Panc1 (cell line): Measurements from ENCODE around the gene TMEM134. TPM values are rescaled to one million over a fixed set of nuclear protein-coding genes. Genes with fewer than 3 reads are reported as not detected.

ENCODE experiments used
- ATAC-seq: fragments of 200-7000 bp; cut with Tn5 transposase; 2 replicates; pipeline ENCODE4 v1.9.1; 2020; ENCODE audit warnings: mild to moderate bottlenecking, moderate library complexity
- BruUV-seq: library from RNA; stranded (reverse); fragments of 400-500 nt; replicated peaks from 2 replicates; lab custom pipeline; 2021; lab: Mats Ljungman, UMichigan
- CTCF ChIA-PET: fragments of 300-600 bp; sonication (Branson Sonifier 250); formaldehyde crosslinking; loops from one replicate; lab custom pipeline; 2022; ENCODE audit warnings: antibody characterized with exemption; lab: Charles Lee
- POLR2A ChIA-PET: fragments of 300-600 bp; sonication (Branson Sonifier 250); formaldehyde crosslinking; loops from one replicate; lab custom pipeline; 2022; ENCODE audit warnings: antibody characterized with exemption; lab: Charles Lee
- DNase-seq: peaks from one replicate; pipeline ENCODE4 v3.0.0-alpha.2; 2010; ENCODE audit warnings: low read depth, low spot score
- H3K27ac ChIP-seq: 2 replicates; pipeline ENCODE4 v1.5.1; 2011; ENCODE audit warnings: mild to moderate bottlenecking, low read length, inconsistent platforms
- H3K27me3 ChIP-seq: fragments of 200-500 bp; sonication (Bioruptor generic); 2 replicates; pipeline ENCODE4 v1.6.0; 2014; ENCODE audit warnings: low read length, inconsistent platforms; ENCODE audit not compliant: control insufficient read depth, insufficient read depth
- H3K36me3 ChIP-seq: fragments of 200-500 bp; sonication (Bioruptor generic); 2 replicates; pipeline ENCODE4 v1.5.1; 2014; ENCODE audit warnings: inconsistent platforms, mild to moderate bottlenecking, low read length, moderate library complexity; ENCODE audit not compliant: control insufficient read depth, insufficient read depth
- H3K4me1 ChIP-seq: 2 replicates; pipeline ENCODE4 v1.5.1; 2011; ENCODE audit warnings: inconsistent platforms, mild to moderate bottlenecking, low read length, moderate library complexity; ENCODE audit not compliant: control insufficient read depth, insufficient read depth
- H3K4me3 ChIP-seq, 2 experiments: 2 replicates each; pipeline ENCODE4 v1.5.1; 2011 to 2012; ENCODE audit warnings: low read depth in 2 of 2, low read length in 2 of 2, mild to moderate bottlenecking in 2 of 2, inconsistent platforms in 1 of 2, moderate library complexity in 1 of 2
- H3K9me3 ChIP-seq: fragments of 200-500 bp; sonication (Bioruptor generic); 2 replicates; pipeline ENCODE4 v1.5.1; 2014; ENCODE audit warnings: low read depth, mild to moderate bottlenecking, inconsistent platforms, low read length, moderate library complexity; ENCODE audit not compliant: control insufficient read depth, insufficient read depth
- POLR2AphosphoS5 ChIP-seq: IDR thresholded peaks from 2 replicates; pipeline ENCODE4 v1.6.1; 2012; ENCODE audit warnings: mild to moderate bottlenecking, low read depth, low read length, moderate library complexity
- REST ChIP-seq, 2 experiments: IDR thresholded peaks; 2 replicates each; pipeline ENCODE4 v1.6.1; 2011 to 2012; ENCODE audit warnings: low read depth in 2 of 2, control low read depth in 1 of 2, low read length in 1 of 2, mild to moderate bottlenecking in 1 of 2, moderate library complexity in 1 of 2; ENCODE audit not compliant: insufficient read depth in 1 of 2
- SIN3A ChIP-seq: IDR thresholded peaks from 2 replicates; pipeline ENCODE4 v1.6.1; 2012; ENCODE audit warnings: low read depth, mild to moderate bottlenecking, low read length, moderate library complexity, borderline replicate concordance; ENCODE audit not compliant: insufficient read depth
- TCF7L2 ChIP-seq: IDR thresholded peaks from 2 replicates; pipeline ENCODE4 v1.6.1; 2011; ENCODE audit warnings: mild to moderate bottlenecking, low read depth, low read length, inconsistent platforms
- in situ Hi-C: cut with HindIII; loops from 2 replicates; pipeline ENCODE4 v1.10.0; 2016; ENCODE audit warnings: low sequenced_read_pairs, low pct_unique_long_range_greater_than_20kb
- intact Hi-C: fragments of 100-400 bp; cut with micrococcal nuclease; formaldehyde crosslinking; loops from one replicate; pipeline ENCODE4 v1.10.0; 2022; ENCODE audit not compliant: unreplicated experiment
- total RNA-seq: library from RNA; stranded (reverse); gene quantifications from one replicate; pipeline ENCODE4 v1.2.1, GENCODE V29; 2021; ENCODE audit not compliant: unreplicated experiment
- TF ChIP-seq, protein P1 (sequence below): fragments of 450-650 bp; IDR thresholded peaks from 2 replicates; pipeline ENCODE4 v1.5.1; 2017; ENCODE audit warnings: mild to moderate bottlenecking

Gene TMEM134
- total RNA-seq, 1 experiment from 2014 or later: 65.0 TPM

DNA sequence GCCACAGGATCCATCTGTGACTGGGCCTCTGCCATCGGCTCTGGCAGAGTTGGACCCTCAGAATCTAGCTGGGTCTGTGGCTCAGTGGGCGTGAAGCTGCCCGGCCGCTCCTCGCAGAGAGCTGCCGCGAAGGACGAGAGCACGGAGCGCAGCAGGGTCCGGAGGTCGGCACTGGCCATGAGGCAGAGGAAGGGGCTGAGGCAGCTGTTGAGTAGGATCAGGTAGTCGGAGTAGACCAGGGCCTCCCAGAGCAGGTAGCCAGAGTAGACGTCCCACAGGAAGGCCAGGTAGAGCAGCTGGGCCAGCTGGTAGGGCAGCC is 17.4 kb downstream of the TMEM134 start:
- in situ Hi-C loops: no loop called here
- ChIA-PET POLR2A (no interaction called here), CTCF (interaction anchor here (0.6 kb wide), 1 partner anchor 13 kb away, joined by 3 read pairs; no protein-coding TSS in a partner anchor)
- H3K27ac ChIP-seq: no peak overlapping the region
- ATAC-seq (no peak; the same call in 1 of the 2 replicates), DNase-seq (no peak)
- BruUV-seq: no TSS peak
- no peaks in the 10 kb centered on the region for H3K9me3 ChIP-seq
- H3K36me3 ChIP-seq: no peaks in the 10 kb centered on the region
- H3K27me3 ChIP-seq: no peaks in the 10 kb centered on the region
- intact Hi-C loops: no loop called here
- no peaks in the 10 kb centered on the region for H3K4me1 ChIP-seq
- no peak overlapping the region for H3K4me3 ChIP-seq
- TF ChIP-seq REST (IDR thresholded peaks at IDR 0.05; ENCODE audit: insufficient read depth in 1 of 2, low read depth in 2 of 2, low read length in 1 of 2): no peak
- no peak for TF ChIP-seq TCF7L2
- no peak for TF ChIP-seq SIN3A

DNA sequence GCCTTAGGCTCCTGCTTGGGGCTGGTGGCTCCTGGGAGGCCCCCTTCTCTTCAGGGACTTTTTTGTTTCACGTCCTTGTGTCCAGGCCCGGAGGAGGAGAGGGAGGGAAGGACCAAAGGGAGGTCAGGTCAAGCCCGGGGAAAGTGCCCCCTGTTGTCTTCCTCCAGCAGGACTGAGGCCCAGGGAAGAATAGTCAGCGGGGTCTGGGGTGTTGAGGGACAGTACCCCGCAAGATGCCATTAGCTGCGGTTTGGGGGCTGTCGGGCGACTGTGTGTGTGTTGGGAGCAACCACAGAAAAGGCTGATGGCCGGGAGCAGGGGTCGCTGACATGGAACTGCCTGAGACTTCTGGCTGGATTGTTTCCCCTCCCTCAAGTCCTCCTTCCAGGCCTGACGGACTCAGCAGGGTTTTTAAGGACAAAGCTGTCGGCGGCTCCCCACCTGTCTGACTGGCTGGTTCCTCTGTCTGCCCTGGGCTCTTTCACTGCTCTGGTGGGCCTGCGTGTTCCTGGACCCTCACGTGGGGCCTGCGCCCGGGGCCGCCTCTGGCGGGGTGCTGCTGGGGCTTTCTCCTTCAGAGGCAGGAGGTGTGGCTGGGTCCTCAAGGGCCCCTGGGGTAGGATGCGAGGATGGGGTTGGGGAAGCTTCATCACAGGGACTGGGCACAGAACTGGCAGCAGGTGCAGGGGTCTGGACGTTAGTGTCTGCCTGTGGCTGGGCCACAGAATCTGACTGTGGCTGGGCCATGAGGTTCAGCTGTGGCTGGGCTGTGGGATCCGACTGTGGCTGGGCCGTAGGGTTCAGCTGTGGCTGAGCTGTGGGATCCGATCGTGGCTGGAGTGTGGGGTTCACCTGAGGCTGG is 18.0 kb downstream of the TMEM134 start:
- POLR2A ChIA-PET: no interaction called here
- in situ Hi-C loops: no loop called here
- Histone ChIP-seq H3K4me1 (no peaks in the 10 kb centered on the region), H3K36me3 (no peaks in the 10 kb centered on the region), H3K9me3 (no peaks in the 10 kb centered on the region), H3K27ac (no peak overlapping the region), H3K27me3 (no peaks in the 10 kb centered on the region), H3K4me3 (no peak overlapping the region)
- no peak for DNase-seq
- no peak for ATAC-seq
- TF ChIP-seq, protein P1, sequence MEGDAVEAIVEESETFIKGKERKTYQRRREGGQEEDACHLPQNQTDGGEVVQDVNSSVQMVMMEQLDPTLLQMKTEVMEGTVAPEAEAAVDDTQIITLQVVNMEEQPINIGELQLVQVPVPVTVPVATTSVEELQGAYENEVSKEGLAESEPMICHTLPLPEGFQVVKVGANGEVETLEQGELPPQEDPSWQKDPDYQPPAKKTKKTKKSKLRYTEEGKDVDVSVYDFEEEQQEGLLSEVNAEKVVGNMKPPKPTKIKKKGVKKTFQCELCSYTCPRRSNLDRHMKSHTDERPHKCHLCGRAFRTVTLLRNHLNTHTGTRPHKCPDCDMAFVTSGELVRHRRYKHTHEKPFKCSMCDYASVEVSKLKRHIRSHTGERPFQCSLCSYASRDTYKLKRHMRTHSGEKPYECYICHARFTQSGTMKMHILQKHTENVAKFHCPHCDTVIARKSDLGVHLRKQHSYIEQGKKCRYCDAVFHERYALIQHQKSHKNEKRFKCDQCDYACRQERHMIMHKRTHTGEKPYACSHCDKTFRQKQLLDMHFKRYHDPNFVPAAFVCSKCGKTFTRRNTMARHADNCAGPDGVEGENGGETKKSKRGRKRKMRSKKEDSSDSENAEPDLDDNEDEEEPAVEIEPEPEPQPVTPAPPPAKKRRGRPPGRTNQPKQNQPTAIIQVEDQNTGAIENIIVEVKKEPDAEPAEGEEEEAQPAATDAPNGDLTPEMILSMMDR: no peak
- TF ChIP-seq POLR2AphosphoS5: no peak
- no peak for TF ChIP-seq REST (IDR thresholded peaks at IDR 0.05; ENCODE audit: insufficient read depth in 1 of 2, low read depth in 2 of 2, low read length in 1 of 2)
- TF ChIP-seq SIN3A: no peak
- TF ChIP-seq TCF7L2: no peak
- intact Hi-C loops: no loop called here
- CTCF ChIA-PET: interaction anchor here (0.5 to 0.6 kb wide), 2 partner anchors 12 to 188 kb away, joined by 3 read pairs; no protein-coding TSS in a partner anchor
- no TSS peak for BruUV-seq
